Parathyroid adenoma (tissue), 2 donors: ENCODE results near the gene HOXD13.

Source experiments
- H2AFZ ChIP-seq: fragments of 300-600 bp; sonication (generic); one replicate; pipeline ENCODE4 v1.7.0; 2017; ENCODE audit warnings: antibody characterized with exemption, mild to moderate bottlenecking
- H3K27ac ChIP-seq: fragments of 300-600 bp; sonication (generic); one replicate; pipeline ENCODE4 v1.7.0; 2017
- H3K27me3 ChIP-seq: fragments of 300-600 bp; sonication (generic); one replicate; pipeline ENCODE4 v1.7.0; 2017; ENCODE audit warnings: low read length; ENCODE audit not compliant: control insufficient read depth, insufficient read depth
- H3K36me3 ChIP-seq: fragments of 300-600 bp; sonication (generic); one replicate; pipeline ENCODE4 v1.7.0; 2017; ENCODE audit warnings: low read length; ENCODE audit not compliant: control insufficient read depth, insufficient read depth
- H3K4me1 ChIP-seq: fragments of 300-600 bp; sonication (generic); one replicate; pipeline ENCODE4 v1.7.0; 2017; ENCODE audit warnings: control low read depth
- H3K4me2 ChIP-seq: fragments of 300-600 bp; sonication (generic); one replicate; pipeline ENCODE4 v1.7.0; 2017; ENCODE audit warnings: low read length
- H3K4me3 ChIP-seq: fragments of 300-600 bp; sonication (generic); one replicate; pipeline ENCODE4 v1.7.0; 2017; ENCODE audit warnings: low read depth, low read length
- H3K79me2 ChIP-seq: fragments of 300-600 bp; sonication (generic); one replicate; pipeline ENCODE4 v1.7.0; 2017; ENCODE audit warnings: control low read depth
- H3K9ac ChIP-seq: fragments of 300-600 bp; sonication (generic); one replicate; pipeline ENCODE4 v1.7.0; 2017; ENCODE audit warnings: mild to moderate bottlenecking
- H3K9me3 ChIP-seq: fragments of 300-600 bp; sonication (generic); one replicate; pipeline ENCODE4 v1.7.0; 2017; ENCODE audit warnings: low read length; ENCODE audit not compliant: control insufficient read depth
- CTCF ChIP-seq: fragments of 300-600 bp; sonication (generic); IDR thresholded peaks from one replicate; pipeline ENCODE4 v1.7.0; 2017; ENCODE audit warnings: antibody characterized with exemption, mild to moderate bottlenecking
- donor health status: primary hyperparathyroidism.

HOXD13 gene

GRCh38 chr2:176072951-176073904 lies 19.3 kb upstream of the HOXD13 start:
- Histone ChIP-seq H3K27ac (no peak overlapping the region), H3K4me2 (no peak overlapping the region), H3K9ac (no peak overlapping the region), H3K4me1 (no peaks in the 10 kb centered on the region), H3K79me2 (no peaks in the 10 kb centered on the region), H3K36me3 (no peaks in the 10 kb centered on the region), H3K4me3 (no peak overlapping the region), H3K27me3 (peaks cover 26% of the 10 kb centered on the region), H3K9me3 (no peaks in the 10 kb centered on the region), H2AFZ (no peak overlapping the region)
- TF ChIP-seq CTCF = no peak

- Histone ChIP-seq H2AFZ (no peak overlapping the region), H3K79me2 (no peaks in the 10 kb centered on the region), H3K9ac (no peak overlapping the region), H3K4me2 (no peak overlapping the region), H3K4me1 (no peaks in the 10 kb centered on the region), H3K4me3 (no peak overlapping the region), H3K27ac (no peak overlapping the region), H3K36me3 (no peaks in the 10 kb centered on the region), H3K9me3 (no peaks in the 10 kb centered on the region), H3K27me3 (peaks cover 33% of the 10 kb centered on the region)
- no peak for TF ChIP-seq CTCF
Measured at GRCh38 chr2:176074919-176075425, 17.5 kb upstream of the HOXD13 start.

- no peaks in the 10 kb centered on the region for H3K36me3 ChIP-seq
- no peaks in the 10 kb centered on the region for H3K79me2 ChIP-seq
- H3K9ac ChIP-seq = no peak overlapping the region
- H3K9me3 ChIP-seq = no peaks in the 10 kb centered on the region
- H3K4me2 ChIP-seq = no peak overlapping the region
- no peak overlapping the region for H2AFZ ChIP-seq
- no peak overlapping the region for H3K4me3 ChIP-seq
- H3K27me3 ChIP-seq = peaks cover 33% of the 10 kb centered on the region
- no peak overlapping the region for H3K27ac ChIP-seq
- no peaks in the 10 kb centered on the region for H3K4me1 ChIP-seq
- no peak for TF ChIP-seq CTCF
Measured at GRCh38 chr2:176075481-176075880, 17.0 kb upstream of the HOXD13 start.

- no peak overlapping the region for H2AFZ ChIP-seq
Measured at GRCh38 chr2:176076063-176076462, 16.5 kb upstream of the HOXD13 start.

More at GRCh38 chr2:176076063-176076462, 16.5 kb upstream of the HOXD13 start:
- Histone ChIP-seq H3K9ac (no peak overlapping the region), H3K27ac (no peak overlapping the region), H3K79me2 (no peaks in the 10 kb centered on the region), H3K4me1 (no peaks in the 10 kb centered on the region), H3K9me3 (no peaks in the 10 kb centered on the region), H3K4me2 (no peak overlapping the region), H3K36me3 (no peaks in the 10 kb centered on the region), H3K27me3 (peaks cover 33% of the 10 kb centered on the region), H3K4me3 (no peak overlapping the region)
- no peak for TF ChIP-seq CTCF
